ENCODE data around the gene SRGAP2C.
A peak's percentile ranks its signal among the peaks of the same experiment; 100 is the strongest.
"Not testable (repeated sequence)": the region's sequence is repeated elsewhere in the genome, so short reads cannot be mapped to it uniquely, and the experiment has no call there.

Gene SRGAP2C

DNA sequence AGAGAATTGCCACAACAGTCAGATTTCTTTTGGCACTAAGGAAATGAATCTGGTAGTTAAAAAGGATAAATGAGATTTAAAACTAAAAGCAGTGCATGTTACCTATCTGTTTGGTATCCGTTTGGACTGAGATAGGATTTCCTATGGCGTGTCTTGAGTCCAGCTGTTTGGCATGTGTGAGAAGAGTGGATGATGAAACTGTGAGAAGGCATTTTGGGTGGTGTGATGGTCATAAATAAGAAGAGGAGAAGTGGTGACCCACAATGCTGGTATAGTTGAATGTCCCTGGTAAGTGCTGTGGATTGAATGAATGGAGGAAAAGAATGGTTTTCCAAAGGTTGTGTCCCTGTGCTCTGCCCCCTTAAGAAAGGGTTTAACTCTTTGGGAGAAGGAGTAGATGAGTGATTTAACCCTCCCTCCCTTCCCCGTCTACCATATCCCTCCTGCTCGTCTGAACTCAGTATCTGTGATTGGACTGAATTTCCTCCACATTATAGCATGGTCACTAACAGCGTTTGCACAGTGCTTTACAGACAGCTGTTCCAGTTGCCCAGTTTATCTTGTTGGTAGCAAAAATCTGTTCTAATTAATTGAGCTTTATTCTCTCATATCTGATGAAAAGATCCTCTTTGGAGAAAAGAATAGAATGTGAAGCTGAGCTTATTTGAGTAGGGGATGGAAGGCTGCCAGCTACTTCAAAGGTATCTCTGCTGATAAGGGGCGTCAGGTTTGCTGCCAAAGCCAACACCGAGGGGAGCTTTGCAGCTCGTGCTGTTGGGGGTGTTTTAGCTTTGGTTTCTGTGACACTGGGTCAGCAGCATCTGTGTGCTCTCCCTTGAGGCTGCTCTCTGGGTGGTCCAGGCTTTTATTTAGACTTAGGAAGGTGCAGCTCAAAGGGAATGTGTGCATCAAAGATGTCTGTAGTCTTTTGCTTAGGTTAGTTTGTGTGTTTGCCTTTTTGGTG, 148.1 kb downstream of the SRGAP2C start:
- not testable (repeated sequence) for DNase-seq (ENCODE audit: low read depth in 2 of 2)

DNA sequence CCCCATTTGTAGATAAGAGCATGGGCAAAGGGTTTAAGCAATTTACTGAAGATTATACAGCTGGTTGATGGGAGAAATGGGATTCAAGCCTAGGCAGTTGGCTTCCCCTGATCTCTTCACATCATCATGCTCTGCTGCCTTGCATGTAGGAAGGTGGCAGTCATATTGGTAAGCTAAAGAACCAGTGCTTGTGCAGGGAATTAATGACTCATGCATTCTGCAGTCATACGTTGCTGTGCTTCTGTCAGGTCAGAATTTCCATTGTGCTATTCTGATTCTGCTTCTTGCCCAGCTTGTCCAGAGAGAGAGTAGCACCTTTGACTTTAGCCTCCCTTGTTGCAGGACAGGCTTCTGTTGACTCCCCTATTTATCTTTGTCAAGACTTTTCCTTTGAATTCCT, 153.2 kb downstream of the SRGAP2C start:
- not testable (repeated sequence) for DNase-seq (ENCODE audit: low read depth in 2 of 2)

DNA sequence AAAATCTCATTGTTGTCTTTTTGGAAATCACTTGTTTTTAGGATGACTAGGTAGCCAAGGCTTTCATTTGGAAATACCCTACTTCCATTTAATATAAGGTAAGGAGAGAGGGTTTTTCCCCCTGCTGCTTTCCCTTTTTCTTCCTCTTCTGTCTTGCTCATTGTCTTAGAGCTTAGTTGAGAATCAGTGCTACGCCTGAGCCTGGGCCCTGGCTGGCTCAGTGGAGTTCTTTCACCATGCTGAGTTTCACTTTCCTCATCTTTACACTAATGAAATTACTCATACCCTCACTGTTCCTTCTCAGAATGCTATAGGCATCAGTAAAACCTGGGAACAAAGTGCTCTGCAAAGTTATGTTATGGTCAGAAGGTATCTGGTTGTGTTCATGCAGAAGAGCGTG, 154.8 kb downstream of the SRGAP2C start:
- DNase-seq (ENCODE audit: low read depth in 2 of 2) = not testable (repeated sequence)

DNA sequence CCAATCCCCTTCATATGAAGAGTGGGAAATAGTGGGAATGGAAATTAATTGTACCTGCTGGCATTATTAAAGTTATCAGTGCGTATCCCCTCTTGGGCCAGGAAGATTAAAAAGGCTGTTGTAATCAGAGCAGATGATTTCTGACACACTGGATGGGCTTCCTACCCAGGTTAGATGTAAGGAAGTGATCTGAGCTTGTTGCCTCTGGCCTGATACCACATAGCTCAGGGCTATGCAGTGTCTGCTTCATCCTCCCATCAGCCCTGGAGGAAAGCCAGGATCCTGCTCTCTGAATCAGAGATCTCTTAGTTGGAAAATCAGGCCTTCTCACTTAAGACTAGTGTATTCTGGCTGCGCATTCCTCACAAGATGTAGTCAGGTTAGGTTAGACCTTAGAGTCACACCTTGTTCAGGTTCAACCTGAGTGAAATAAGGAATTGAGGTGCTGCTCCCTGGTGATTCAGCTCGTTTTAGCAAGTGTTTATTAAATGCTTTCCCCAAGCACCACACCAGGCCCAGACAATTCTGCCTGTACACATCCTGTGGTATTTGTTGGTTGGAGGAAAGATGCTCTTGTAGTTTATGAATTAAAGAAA, 158.6 kb downstream of the SRGAP2C start:
- DNase-seq (ENCODE audit: low read depth in 2 of 2) = not testable (repeated sequence)

DNA sequence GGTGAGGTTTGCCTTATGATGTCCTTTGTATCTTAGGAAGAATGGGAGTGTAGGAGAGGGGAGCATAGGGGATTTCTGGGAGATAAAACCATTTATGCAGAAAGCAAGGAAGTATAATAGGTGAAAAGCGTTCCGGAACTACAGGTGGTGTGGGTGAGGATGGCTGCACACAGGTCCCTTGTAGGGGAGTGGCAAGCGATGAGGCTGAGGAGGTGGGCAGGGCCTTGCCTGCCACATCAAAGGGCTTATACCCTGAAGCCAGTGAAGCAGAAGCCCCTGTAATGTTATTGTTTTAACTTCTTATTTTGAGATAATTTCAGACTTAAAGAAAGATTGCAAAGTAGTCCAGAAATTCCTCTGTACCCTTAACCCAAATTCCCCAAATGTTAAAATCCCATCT, 159.6 kb downstream of the SRGAP2C start:
- not testable (repeated sequence) for DNase-seq (ENCODE audit: low read depth in 2 of 2)

DNA sequence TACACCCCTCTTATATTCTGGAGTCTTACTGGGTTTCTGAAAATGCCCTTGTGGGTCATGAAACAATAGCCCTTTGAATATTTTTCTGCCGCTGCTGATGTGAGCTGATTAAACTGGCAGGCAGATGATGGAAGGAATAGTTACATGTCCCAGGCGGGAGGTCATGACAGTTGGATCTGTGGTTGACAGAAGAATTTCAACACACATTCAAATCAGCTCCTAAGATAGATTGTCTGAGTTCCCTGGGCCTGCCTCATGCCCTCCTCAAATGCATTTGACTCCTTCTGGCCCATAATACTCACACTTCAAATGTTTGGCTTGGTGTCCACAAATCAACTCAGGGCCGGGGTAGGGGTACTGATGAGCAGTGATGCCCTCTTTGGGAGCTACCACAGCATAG, 161.9 kb downstream of the SRGAP2C start:
- not testable (repeated sequence) for DNase-seq (ENCODE audit: low read depth in 2 of 2)

DNA sequence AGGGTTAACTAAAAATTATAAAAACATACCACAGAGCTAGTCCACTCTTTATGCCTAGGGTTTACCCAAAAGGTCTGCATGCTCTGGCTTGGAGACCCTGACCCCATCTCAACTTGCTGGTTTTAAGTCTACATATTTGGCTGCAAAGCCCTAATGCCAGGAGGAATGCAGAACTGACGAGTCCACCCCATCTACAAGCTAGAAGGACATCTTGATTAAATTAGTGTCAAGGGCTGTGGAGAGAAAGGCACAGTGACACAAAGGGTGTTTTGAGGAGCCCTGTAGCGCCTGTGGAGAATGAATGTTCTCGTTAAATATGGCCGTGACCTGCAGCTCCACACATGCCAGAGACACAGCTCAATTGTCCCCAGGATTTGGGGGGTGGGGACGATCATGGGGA, 162.7 kb downstream of the SRGAP2C start:
- not testable (repeated sequence) for DNase-seq (ENCODE audit: low read depth in 2 of 2)

DNA sequence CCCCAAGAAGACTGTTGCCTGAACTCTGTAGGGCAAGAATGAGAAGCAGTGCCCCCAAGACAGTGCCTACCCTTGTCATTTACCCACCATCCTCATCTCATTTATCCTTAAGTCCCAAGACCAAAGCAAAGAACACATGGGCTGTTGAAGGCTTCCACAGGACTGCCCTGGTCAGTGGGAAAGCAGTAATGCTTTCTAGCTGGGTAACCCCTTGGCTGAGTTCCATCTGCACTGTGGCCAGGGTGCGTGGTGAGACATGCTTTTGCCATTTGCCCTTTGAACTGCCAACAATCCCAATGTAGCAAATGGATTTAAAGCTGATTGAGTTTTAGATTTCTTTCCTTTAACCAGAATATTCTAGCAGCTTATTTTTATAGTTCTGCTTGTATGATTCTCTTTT, 163.3 kb downstream of the SRGAP2C start:
- not testable (repeated sequence) for DNase-seq (ENCODE audit: low read depth in 2 of 2)

DNA sequence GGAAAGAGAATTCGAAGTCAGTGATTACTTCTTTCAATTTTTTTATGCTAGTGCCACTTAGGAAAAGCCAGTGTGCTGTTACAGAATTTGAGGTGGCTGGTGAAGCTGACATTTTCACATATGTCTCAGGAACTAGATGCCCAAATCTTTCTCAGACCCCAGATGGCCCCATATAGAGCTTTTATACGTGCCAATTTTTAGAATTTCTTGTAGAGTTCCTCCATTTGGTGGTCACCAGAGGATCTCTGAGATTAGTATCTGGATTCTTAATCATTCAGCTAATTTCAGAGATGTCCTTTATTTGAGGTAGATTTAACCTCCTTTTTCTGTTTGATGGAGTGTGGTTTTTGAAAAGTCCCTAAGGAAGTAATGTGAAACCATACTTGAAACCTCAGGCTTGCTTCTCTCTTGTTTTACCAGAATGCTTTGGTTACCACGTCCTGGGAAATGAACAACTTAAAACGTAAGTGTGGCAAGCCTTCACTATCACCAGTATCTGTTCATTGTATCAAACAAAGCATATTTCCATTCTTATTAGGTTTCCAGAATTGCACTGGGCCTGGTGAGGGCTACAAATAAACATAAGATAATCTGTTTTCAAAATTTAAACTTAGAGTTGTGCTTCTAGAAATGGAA, 164.7 kb downstream of the SRGAP2C start:
- DNase-seq (ENCODE audit: low read depth in 2 of 2) = not testable (repeated sequence)

DNA sequence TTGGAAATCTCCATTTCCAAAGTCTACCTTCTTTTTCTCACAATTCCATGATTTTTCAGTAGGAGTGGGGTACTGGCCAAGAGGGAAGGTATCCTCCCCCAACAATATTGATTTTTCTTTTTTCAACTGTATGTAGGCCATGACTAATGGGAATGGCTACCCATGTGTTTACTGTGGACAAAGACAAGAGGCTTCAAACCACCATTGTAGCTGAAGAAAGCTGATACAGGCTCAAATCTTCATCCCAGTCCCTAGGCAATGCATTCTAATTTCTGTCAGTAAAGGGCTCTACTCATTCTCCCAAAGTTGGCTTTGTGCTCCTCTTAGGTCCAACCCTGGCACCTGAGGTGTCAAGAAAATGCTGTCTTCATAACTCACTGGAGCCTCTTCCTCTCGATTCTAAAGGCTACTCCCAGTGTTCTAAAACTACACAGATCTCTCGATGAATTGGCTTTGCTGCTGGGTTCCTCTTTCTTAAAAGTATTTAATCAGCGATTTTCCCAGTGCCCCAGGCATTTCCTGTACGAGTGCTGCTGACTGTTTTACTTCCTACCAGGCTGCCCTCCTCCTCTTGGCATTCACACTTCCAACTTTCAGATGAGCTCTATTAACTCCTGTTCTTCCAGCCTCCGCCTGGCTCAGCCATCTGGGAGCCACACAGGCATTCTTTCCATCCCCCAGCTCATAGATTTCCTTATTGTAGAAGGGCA, 171.1 kb downstream of the SRGAP2C start:
- DNase-seq (ENCODE audit: low read depth in 2 of 2) = not testable (repeated sequence)

DNA sequence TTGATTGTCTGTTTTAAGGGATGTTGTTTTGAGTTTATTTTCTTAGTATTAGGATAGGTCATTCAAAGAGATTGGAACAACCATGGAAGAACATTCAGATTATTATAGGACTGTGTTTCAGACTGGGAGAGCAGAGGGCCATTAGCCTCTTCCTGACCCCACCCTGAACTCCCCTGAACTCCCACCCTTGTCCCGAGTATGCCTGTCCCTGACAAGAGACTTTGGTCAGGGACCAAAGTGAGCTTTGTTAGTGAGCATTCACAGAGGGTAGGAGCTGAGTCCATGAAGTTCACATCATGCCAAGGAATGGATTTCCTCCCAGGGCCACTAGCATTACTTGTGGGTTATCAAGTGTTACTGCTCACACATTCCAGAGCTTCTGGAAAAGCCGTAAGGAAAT, 172.0 kb downstream of the SRGAP2C start:
- not testable (repeated sequence) for DNase-seq (ENCODE audit: low read depth in 2 of 2)

DNA sequence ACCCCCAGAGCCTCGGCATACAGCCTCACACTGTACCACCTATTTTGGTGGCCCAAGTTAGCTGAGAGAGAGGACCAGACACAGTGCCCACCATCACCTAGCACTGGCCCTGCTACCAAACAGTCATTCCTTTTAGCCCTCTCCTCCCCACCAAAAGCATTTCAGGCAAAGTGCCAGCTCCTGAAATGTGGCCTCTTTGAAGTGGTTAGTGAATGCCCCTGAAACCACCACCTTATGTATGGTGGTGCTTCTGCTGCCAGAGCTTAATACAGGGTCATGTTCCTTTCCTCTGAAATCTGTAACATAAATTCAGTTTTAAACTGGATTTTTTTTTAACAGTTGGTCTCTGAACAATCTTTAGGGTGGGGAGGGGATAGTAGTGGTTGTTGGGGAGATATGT, 175.8 kb downstream of the SRGAP2C start:
- not testable (repeated sequence) for DNase-seq (ENCODE audit: low read depth in 2 of 2)

DNA sequence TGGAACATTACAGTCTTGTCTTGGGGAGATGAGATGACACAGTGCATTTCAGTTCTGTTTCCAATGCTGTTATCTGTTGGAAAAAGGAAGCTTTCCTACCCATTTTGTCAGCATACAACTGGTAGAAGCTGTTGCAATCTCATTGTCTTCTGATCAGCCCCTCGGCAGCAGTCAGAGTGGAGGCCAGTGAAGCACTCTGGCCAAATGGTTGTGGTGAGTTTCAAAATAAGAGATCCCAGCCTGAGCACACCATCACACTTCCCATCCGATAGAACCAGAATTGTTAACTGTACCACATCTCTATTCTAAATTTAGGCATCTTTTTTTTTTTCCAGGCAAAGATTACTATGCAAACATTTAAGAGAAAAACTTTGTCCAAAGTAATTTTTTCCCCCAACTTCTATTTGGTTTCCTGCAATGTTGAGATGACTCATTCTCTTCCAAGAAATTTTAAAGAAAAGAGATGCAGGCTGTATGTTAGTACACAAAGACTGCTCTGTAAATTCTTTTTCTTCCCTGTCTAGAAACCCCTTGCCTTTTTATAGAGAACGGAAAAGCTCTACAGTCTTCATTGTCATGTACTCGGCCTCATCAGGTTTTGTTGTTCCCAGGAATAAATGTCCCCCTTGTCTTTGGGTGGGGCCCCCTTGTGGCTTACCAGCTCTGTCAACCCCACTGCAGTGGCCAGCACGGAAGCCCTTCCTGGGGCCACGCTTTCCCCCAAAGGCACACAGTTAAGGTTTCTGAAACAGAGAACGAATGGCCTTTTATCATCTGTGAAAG, 176.9 kb downstream of the SRGAP2C start:
- DNase-seq (ENCODE audit: low read depth in 2 of 2) = not testable (repeated sequence)

DNA sequence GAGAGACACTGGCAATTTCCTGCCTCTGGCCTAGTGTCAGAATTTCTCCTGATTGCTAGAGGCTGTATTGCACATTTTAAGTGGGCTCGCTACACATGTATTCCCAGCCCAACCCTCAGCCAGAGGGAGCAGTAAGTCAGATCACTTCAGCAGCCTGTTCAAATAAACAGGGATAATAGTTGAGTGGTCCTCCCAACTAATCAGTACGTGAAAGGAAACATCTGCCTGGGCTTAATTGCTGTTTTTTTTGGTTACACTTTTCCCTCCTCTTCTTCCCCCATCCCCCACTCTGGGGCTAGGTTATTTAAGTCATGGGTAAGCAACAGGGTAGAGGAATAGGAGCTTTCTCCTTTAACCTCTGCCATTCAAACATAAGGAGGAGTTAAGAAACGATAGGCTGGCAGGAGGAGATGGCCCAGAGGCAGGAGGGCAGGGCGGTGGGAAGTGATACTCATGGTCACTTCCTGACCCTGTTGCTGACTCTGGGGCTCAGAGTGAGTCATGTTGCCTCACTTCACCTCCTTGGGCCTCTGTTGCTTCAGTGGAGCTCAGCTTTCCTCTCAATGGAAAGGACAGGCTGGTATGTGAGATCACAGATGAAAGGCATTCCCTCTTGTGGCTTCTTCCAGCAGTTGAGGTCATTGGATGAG, 177.6 kb downstream of the SRGAP2C start:
- DNase-seq (ENCODE audit: low read depth in 2 of 2) = not testable (repeated sequence)

DNA sequence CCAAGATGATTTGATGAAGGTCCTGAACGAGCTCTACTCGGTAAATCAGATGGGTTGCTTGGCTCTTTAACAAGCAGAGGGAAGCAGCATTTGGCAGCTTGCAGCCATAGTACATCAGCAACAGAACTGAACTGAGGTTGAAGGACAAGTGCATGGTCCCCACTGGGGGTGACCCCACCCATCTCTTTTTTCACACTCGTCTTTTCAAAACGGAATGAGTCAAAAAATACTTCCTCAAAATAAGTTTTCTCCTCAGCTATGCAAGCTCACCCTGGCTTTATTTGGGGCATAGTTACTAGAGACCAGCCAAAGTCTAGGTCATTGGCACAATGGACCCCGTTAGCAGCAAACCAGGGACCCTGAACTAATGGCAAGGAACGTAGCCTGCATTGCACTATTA, 180.5 kb downstream of the SRGAP2C start:
- DNase-seq (ENCODE audit: low read depth in 2 of 2) = not testable (repeated sequence)

DNA sequence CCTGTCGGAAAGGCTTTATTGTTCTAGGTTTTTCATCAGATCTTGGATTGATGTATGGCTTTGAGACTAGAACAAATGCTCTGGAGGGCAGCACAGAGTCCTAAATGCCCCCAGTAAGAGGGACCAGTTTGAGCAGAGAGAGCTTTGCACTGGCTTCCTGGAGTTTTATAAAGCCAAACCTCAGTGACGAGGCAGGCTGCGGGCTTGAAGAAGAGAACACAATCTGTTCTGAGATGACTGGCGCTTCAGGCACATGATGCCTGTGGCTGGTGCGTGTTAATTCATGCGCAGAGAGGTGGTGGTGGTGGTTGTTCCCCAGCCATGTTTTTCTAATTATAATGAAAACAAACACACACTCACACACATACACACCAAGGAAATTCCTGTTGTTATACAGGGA, 180.9 kb downstream of the SRGAP2C start:
- DNase-seq (ENCODE audit: low read depth in 2 of 2) = peak in 1 of 2 donors; percentile 6

DNA sequence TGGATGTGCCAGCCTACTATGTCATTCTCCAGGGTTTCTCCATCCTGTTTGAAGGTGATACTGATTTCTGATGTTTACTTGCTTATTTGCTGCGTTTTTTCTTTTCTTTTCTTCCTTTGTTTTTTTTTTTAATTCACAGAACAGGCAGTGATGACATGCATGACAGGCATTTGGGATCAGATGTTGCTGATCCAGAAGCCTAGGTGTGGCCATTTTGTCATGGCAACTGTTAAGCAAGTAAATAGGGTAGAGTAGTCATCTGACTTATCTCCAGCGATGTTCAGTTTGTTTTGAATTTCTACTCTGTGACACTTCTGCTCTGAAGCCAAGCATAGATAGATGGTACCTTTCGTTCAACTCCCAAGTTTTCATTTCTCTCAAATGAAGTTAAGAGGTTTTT, 181.4 kb downstream of the SRGAP2C start:
- DNase-seq (ENCODE audit: low read depth in 2 of 2) = not testable (repeated sequence)

DNA sequence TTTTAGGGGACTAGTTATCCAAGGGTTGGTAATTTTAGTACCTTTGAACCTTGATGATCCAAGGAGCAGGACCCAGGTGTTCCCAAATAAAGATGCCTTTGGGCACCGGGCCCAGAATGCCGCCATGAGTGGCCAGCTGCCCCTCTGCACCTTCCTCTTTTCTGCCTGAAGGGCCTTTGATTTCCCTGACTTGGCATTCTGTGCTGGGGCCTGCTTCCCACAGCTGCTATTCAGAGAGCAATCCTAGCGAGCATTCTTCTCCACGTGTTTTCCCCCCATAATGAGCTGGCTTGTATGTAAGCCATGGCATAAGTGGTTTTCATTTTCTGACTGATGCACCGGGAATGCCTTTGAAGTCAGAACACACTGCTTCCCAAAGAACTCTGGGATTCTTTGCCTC, 184.1 kb downstream of the SRGAP2C start:
- not testable (repeated sequence) for DNase-seq (ENCODE audit: low read depth in 2 of 2)

DNA sequence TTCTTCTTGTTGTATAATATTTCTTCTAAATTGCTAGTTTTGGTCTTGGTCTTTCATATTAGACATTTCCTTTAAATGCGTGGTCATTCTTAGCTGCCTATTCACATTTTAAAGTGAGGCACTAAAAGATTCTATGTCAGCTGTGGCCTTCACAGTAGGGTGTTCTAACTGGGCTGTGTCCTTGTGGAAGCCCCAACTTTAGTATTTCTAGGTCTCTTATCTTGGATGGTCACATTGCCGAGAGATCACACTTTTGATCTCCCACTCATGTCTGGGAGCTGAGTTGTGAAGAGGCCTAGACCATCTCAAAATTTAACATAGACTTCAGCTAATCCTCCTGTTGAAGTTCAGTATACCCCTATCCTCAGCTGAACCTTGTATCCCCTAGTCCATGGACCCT, 185.2 kb downstream of the SRGAP2C start:
- DNase-seq (ENCODE audit: low read depth in 2 of 2) = not testable (repeated sequence)

DNA sequence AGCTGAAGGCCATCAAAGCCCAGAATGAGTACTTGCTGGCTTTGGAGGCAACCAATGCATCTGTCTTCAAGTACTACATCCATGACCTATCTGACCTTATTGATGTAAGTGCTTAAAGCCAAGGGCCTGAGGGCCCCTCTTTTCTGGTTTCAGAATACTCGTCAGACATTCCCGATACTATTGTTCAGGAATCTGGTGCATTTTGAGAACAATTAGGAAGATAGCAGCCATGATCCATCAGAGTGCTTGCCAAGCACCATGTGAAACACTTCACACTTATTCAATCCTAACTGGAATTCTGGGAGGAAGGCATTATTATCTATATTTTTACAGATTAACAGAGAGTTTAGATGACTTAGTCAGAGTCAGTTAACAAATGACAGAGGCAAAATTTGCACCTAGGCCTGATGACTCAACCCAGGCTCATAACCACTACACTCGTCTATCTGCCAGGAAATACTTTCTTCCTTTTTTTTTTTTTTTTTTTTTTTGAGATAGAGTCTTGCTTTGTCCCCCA, 190.1 kb downstream of the SRGAP2C start:
- not testable (repeated sequence) for DNase-seq (ENCODE audit: low read depth in 2 of 2)
